ENCODE measurements around the gene ASF1A. TPM values are rescaled to one million over a fixed set of nuclear protein-coding genes. Genes with fewer than 3 reads are reported as not detected.

The ASF1A gene
- total RNA-seq, result 10.4 and 14.9 TPM in 2 replicates

GRCh38 chr6:118893807-118894424 lies at the start of gene ASF1A:
Gene ASF1A (plus strand): TSS chr6:118894152. CDS start chr6:118894414, 262 bp downstream.

GRCh38 chr6:118934461-118935330 lies 40.7 kb downstream of the ASF1A start, which contains the start of gene MCM9:
Gene MCM9 (minus strand): TSS chr6:118935159. CDS start chr6:118931723, 3,436 bp downstream.

Other genes starting within 250 kb of the ASF1A start
- 4.7 and 9.9 TPM in 2 replicates for gene CEP85L, start 242.6 kb upstream of the ASF1A start, total RNA-seq
- 14.1 and 14.5 TPM in 2 replicates for gene MCM9, start 41.0 kb downstream of the ASF1A start, total RNA-seq
- 0.24 TPM in 1 of 2 replicates, not detected in the other for gene FAM184A, start 184.5 kb downstream of the ASF1A start, total RNA-seq

Data from tracheal epithelial cell (primary cell).